IPS-NIHi7 (cell line): Measurements from ENCODE around the gene SCAND1.
A peak's percentile ranks its signal among the peaks of the same experiment; 100 is the strongest.
"Not testable (repeated sequence)": the region's sequence is repeated elsewhere in the genome, so short reads cannot be mapped to it uniquely, and the experiment has no call there.

Experiments
- DNase-seq: peaks from one replicate; pipeline ENCODE4 v3.0.0; 2012; ENCODE audit warnings: mixed read lengths; ENCODE audit errors: extremely low spot score

SCAND1 gene

DNA sequence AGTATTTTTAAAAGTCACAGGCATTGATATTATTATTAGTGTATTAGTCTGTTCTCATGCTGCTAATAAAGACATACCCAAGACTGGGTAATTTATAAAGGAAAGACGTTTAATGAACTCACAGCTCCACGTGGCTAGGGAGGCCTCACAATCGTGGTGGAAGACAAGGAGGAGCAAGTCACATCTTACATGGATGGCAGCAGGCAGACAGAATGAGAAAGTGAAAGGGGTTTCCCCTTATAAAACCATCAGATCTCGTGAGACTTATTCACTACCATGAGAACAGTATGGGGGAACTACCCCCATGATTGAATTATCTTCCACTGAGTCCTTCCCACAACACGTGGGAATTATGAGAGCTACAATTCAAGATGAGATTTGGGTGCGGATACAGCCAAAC lies 5.0 kb upstream of the SCAND1 start:
- not testable (repeated sequence) for DNase-seq

GRCh38 chr20:35956616-35957015 lies 2.3 kb upstream of the SCAND1 start:
- DNase-seq = no peak

DNA sequence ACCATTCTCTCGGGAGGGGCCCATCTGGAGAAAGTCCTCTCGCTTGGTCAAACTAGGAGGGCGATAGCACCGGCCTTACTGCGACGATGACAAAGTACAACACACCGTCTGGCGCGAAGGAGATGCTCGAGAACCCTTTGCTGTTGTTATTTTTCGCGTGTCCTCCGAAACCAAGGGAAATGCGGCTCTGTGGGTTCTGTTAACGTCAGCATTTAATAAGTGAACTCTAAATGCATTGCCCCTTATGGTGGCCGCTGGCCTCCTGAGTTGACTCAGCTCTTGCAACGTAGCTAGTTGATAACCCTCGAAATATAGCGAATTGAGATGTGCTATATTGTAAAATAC lies 577 bp upstream of the SCAND1 start:
- DNase-seq = no peak

GRCh38 chr20:35953387-35954199 lies 709 bp downstream of the SCAND1 start:
- no peak for DNase-seq

GRCh38 chr20:35952480-35953386 lies 1.6 kb downstream of the SCAND1 start:
- no peak for DNase-seq

GRCh38 chr20:35952080-35952479 lies 2.2 kb downstream of the SCAND1 start:
- not testable (repeated sequence) for DNase-seq

DNA sequence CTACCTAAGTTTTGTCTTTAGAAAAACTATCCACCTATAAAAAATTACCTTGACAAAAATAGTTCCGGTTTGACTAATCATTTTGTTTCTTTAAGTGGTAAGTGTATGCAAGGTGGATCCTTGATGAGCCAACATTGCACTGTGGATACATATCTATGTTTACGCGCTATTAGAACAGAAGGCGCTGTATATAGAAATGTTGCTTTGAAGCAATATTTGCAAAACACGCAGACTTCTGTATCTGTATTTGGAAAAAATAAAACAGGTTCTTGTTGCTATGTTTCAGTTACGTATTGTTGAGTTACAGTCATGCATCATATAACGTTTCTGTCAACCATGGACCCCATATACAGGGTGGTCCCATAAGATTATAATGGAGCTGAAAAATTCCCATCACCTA lies 4.2 kb downstream of the SCAND1 start:
- no peak for DNase-seq

- no peak for DNase-seq
Measured at GRCh38 chr20:35947907-35948306, 6.4 kb downstream of the SCAND1 start.

DNA sequence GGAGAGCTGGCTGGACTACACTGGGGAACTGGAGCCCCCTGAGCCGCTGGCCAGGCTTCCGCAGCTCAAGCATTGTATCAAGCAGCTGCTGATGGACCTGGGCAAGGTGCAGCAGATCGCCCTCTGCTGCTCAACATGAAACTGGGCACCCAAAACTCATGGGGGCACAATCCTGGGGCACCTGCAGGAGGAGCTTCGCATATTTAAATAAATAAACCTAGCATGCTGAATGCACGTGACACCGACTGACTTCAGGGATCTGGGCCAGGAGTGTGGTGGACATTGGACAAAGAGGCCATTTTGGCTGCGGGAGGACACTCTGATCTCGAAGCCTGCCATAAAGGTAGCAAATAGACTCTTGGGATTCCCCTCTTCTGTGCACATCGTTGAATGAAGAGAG lies 6.8 kb downstream of the SCAND1 start:
- peak; percentile 75 for DNase-seq

DNA sequence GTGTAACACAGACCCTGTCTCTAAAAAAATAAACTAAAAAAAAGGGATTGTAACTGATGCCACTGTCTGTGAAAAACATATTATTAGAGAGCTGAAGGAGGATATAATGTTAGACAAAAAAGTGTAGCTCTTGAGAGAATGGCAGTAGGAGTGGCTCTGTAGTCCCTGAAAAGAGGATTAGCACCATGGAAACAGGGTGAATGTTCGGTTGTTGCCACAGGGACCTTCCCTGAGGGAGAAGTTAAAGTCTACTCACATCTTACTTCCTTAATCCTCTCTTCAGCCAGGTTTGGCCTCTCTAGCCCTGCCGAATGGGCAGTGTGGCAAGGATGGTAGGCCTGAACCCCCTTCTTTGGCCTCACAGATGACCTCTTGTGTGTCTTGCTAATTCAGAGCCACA lies 12.1 kb downstream of the SCAND1 start:
- DNase-seq = no peak

DNA sequence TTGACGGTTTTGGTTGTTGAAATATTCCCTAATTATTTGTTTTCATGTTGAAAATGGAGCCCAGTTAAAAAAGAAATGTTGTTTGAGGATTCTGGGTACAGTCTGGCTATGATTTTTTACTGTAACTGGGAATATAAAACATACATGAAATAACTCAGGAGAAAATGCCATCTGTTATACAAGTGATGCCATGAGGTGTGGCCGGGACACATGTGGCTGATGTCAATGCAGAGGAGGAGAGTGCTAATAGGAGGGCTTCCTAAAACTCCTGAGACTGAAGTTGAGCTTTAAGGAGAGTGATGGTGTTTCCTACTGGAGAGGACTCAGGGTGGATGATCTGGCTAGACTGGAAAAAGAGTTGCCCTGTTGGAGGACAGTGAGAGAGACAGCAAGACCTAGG lies 12.7 kb downstream of the SCAND1 start:
- DNase-seq = no peak

GRCh38 chr20:35939264-35939663 lies 15.0 kb downstream of the SCAND1 start:
- no peak for DNase-seq

- DNase-seq = peak; percentile 30
Measured at GRCh38 chr20:35934050-35934449, 20.3 kb downstream of the SCAND1 start.

GRCh38 chr20:35929301-35929700 lies 25.0 kb downstream of the SCAND1 start:
- DNase-seq = no peak

- DNase-seq = no peak
Measured at GRCh38 chr20:35920523-35920922, 33.8 kb downstream of the SCAND1 start.

- DNase-seq = no peak
Measured at GRCh38 chr20:35918021-35918420, 36.3 kb downstream of the SCAND1 start.

DNA sequence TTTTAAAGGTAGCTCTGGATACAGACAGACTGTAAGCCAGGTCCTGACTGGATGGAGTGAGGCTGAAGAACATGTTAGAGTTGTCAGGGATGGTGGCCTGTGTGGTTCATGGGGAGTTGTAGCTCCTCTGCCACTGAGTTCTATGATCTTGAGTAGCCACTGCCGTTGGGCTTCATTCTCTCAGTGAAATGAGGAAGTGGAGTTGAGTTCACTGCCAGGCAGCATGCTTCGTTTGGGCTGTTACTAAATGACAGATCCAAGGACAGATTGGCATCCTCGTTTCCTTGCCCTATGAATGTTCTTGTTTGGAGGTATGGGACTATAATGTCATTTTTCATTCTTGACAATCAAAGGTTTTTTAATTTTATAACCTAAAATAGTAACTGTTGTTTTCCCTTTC lies 37.2 kb downstream of the SCAND1 start:
- DNase-seq = no peak

GRCh38 chr20:35912881-35913280 lies 41.4 kb downstream of the SCAND1 start:
- no peak for DNase-seq

GRCh38 chr20:35910254-35910653 lies 44.0 kb downstream of the SCAND1 start:
- no peak for DNase-seq

DNA sequence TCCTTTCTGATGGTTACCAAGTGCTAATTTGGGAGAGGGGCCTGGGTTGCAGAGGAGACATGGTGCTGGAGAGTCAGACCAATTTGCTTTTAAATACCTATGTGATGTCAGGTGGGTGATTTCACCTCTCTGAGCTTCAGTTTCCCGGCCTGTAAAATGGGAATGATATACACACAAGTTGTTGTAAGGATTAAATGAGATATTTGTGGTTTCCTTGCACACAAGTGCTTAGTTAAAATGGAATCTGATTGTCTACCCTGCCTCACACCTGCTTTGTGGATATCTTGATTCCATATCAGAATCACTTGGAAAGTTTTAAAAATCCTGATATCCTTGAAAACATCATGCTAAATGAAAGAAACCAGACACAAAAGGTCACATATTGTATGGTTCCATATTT lies 44.5 kb downstream of the SCAND1 start:
- no peak for DNase-seq

- DNase-seq = no peak
Measured at GRCh38 chr20:35909176-35909575, 45.1 kb downstream of the SCAND1 start.

DNA sequence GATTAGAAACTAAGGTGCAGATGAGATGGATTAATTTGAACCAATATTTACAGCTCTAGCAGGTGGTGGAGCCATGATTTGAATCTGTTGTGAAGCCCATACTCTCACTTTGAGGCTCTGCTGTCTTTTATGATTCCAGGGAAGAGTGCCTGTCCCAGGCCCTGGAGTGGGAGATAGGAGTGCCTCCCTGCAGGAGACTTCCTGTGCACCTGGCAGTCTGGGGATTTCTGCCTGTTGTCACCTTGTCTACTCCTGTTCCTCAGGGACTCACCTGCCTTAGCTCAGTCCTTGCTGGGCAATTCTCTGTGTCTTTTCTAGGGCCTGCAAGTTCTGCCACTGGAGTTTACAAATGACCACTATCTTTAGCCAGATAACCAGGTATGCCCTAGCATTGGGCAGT lies 46.3 kb downstream of the SCAND1 start:
- peak; percentile 59 for DNase-seq
